CD4-positive, alpha-beta T cell (primary cell): ENCODE data around the gene TNNT2. TPM values are rescaled to one million over a fixed set of nuclear protein-coding genes. Genes with fewer than 3 reads are reported as not detected.

Experiments used
- ATAC-seq: fragments of 200-7000 bp; cut with Tn5 transposase; one replicate; pipeline ENCODE4 v1.10.0; 2022; ENCODE audit warnings: mild to moderate bottlenecking; ENCODE audit not compliant: poor library complexity
- CTCF ChIA-PET: fragments of 350-600 bp; sonication (Branson Sonifier 250); formaldehyde crosslinking; loops from one replicate; lab custom pipeline; 2021; ENCODE audit warnings: antibody characterized with exemption, inconsistent platforms; lab: Charles Lee
- POLR2A ChIA-PET: fragments of 350-600 bp; sonication (Branson Sonifier 250); formaldehyde crosslinking; loops from one replicate; lab custom pipeline; 2021; ENCODE audit warnings: antibody characterized with exemption, inconsistent platforms; lab: Charles Lee
- DNase-seq, 14 experiments: peaks; one replicate each; pipeline ENCODE4 v3.0.0-alpha.2; 2013 to 2020; ENCODE audit warnings: mixed read lengths in 2 of 14
- H3K27ac ChIP-seq, 2 donors: one replicate each; pipeline versions ENCODE4 v1.5.1 to v1.7.0; 2013; ENCODE audit warnings: low read length in 2 of 2, low read depth in 1 of 2, mild to moderate bottlenecking in 1 of 2
- H3K27me3 ChIP-seq, 2 experiments: 1 replicate in 1 of 2; 2 replicates in 1 of 2; pipeline versions ENCODE4 v1.6.1 to v1.7.0; 2013; ENCODE audit warnings: low read length in 2 of 2, control low read depth in 1 of 2, mild to moderate bottlenecking in 1 of 2, moderate library complexity in 1 of 2; ENCODE audit not compliant: insufficient read depth in 2 of 2, control insufficient read depth in 1 of 2
- H3K36me3 ChIP-seq: one replicate; pipeline ENCODE4 v1.6.1; 2013; ENCODE audit warnings: low read length, control low read depth; ENCODE audit not compliant: insufficient read depth
- H3K4me1 ChIP-seq: one replicate; pipeline ENCODE4 v1.6.1; 2013; ENCODE audit warnings: low read length, control low read depth; ENCODE audit not compliant: insufficient read depth
- H3K4me3 ChIP-seq: one replicate; pipeline ENCODE4 v1.5.1; 2013; ENCODE audit warnings: mild to moderate bottlenecking, low read length, moderate library complexity
- H3K9me3 ChIP-seq, 2 experiments: 1 replicate in 1 of 2; 2 replicates in 1 of 2; pipeline versions ENCODE4 v1.6.1 to v1.7.0; 2013; ENCODE audit warnings: low read length in 2 of 2, mild to moderate bottlenecking in 2 of 2, control low read depth in 1 of 2, moderate library complexity in 1 of 2; ENCODE audit not compliant: control insufficient read depth in 1 of 2, insufficient read depth in 1 of 2
- H3K27ac Mint-ChIP-seq: one replicate; pipeline ENCODE4 v1.8.0; 2020; ENCODE audit warnings: mixed read lengths
- H3K27me3 Mint-ChIP-seq: one replicate; pipeline ENCODE4 v1.8.0; 2021; ENCODE audit warnings: mixed read lengths
- H3K36me3 Mint-ChIP-seq: one replicate; pipeline ENCODE4 v1.8.0; 2021; ENCODE audit warnings: low read depth, mixed read lengths
- H3K4me1 Mint-ChIP-seq: one replicate; pipeline ENCODE4 v1.8.0; 2021; ENCODE audit warnings: low read depth, mixed read lengths
- H3K4me3 Mint-ChIP-seq: one replicate; pipeline ENCODE4 v1.8.0; 2020; ENCODE audit warnings: mild to moderate bottlenecking, mixed read lengths
- H3K9me3 Mint-ChIP-seq: one replicate; pipeline ENCODE4 v1.8.0; 2020; ENCODE audit warnings: mixed read lengths
- intact Hi-C, 2 experiments: fragments of 100-400 bp; cut with DNase I in 1 of 2; cut with micrococcal nuclease in 1 of 2; formaldehyde crosslinking; loops; one replicate each; pipeline versions ENCODE4 v1.15.1 to v1.9.0; 2023 to 2025; cut with DNase I, micrococcal nuclease
- total RNA-seq, 174 experiments: library from RNA in 2 of 174; stranded (reverse) in 2 of 174; gene quantifications; one replicate each; pipeline ENCODE4 v1.2.3 and lab custom pipeline; 2021 to 2026
- TF ChIP-seq, protein P1 (sequence below): fragments of 200-600 bp; IDR thresholded peaks from one replicate; pipeline ENCODE4 v1.8.0; 2022; ENCODE audit warnings: antibody characterized with exemption, mild to moderate bottlenecking

TNNT2 gene
- total RNA-seq, 2 experiments from 2014 or later = not detected

DNA sequence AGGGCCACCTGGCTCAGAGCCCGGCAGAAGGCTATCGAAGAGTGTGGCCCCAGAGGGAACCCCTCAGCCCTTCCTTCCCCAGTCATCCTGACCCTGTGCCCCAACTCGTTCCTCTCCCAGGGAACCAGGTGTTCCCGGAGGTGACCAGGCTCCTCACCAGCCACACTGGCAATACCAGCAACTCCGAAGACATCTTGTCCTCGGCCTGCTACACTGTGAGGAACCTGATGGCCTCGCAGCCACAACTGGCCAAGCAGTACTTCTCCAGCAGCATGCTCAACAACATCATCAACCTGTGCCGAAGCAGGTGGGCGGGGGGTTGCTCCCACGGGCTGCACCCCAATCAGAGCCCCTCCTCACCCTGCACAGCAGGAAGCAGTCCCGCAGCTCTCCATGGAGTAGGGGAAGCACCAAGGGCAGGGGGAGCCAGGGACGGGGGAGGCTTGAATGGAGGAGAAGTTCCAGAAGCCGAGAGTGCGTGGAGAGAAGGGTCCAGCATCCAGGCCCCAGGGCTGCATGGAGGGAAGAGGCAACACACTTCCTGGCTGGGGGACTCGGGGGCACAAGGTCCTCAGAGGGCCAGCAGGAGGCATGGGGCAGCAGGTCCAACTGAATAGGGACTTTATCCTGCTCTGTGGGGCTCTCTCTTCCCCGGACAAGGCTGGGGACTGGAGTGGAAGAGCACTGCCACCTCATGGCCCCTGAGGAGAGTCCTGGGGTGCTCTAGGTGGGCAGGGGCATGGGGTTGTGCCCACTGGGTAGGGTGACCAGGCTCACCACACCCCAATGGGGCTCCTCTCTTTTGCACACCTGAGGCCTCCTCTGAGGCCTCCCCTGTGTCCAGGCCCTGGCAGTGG is 52.4 kb downstream of the TNNT2 start:
- no peaks in the 10 kb centered on the region for H3K36me3 Mint-ChIP-seq
- no peak overlapping the region for H3K4me3 Mint-ChIP-seq
- H3K27me3 Mint-ChIP-seq = no peaks in the 10 kb centered on the region
- DNase-seq = no peak
- no peaks in the 10 kb centered on the region for H3K36me3 ChIP-seq
- intact Hi-C loops = no loop called here
- TF ChIP-seq, protein P1, sequence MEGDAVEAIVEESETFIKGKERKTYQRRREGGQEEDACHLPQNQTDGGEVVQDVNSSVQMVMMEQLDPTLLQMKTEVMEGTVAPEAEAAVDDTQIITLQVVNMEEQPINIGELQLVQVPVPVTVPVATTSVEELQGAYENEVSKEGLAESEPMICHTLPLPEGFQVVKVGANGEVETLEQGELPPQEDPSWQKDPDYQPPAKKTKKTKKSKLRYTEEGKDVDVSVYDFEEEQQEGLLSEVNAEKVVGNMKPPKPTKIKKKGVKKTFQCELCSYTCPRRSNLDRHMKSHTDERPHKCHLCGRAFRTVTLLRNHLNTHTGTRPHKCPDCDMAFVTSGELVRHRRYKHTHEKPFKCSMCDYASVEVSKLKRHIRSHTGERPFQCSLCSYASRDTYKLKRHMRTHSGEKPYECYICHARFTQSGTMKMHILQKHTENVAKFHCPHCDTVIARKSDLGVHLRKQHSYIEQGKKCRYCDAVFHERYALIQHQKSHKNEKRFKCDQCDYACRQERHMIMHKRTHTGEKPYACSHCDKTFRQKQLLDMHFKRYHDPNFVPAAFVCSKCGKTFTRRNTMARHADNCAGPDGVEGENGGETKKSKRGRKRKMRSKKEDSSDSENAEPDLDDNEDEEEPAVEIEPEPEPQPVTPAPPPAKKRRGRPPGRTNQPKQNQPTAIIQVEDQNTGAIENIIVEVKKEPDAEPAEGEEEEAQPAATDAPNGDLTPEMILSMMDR = no peak
- H3K27me3 ChIP-seq = no peaks in the 10 kb centered on the region
- ChIA-PET CTCF (no interaction called here), POLR2A (no interaction called here)
- no peak overlapping the region for H3K27ac Mint-ChIP-seq
- no peak overlapping the region for H3K4me3 ChIP-seq
- no peaks in the 10 kb centered on the region for H3K4me1 ChIP-seq
- ATAC-seq = no peak
- H3K4me1 Mint-ChIP-seq = no peaks in the 10 kb centered on the region
- H3K9me3 ChIP-seq = peaks cover 0 to 4% of the 10 kb centered on the region in 2 experiments
- no peak overlapping the region for H3K27ac ChIP-seq
- no peaks in the 10 kb centered on the region for H3K9me3 Mint-ChIP-seq

DNA sequence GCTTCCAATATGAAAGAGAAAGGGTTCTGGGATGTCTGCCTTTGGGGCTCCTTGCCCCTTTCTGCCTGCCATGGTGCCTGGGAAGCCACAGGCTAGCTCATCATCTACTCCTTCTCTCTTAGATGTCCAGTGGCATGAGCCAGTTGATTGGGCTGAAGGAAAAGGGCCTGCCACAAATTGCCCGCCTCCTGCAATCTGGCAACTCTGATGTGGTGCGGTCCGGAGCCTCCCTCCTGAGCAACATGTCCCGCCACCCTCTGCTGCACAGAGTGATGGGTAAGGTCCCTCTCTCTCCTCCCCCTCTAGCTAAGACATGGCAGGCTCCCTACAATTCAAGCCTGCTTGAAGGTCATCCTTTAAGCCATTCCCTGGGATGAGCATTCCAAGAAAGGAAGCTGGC is 53.2 kb downstream of the TNNT2 start:
- no peaks in the 10 kb centered on the region for H3K4me1 Mint-ChIP-seq
- no peak overlapping the region for H3K4me3 ChIP-seq
- H3K27ac Mint-ChIP-seq = no peak overlapping the region
- H3K27ac ChIP-seq = no peak overlapping the region
- intact Hi-C loops = no loop called here
- no peaks in the 10 kb centered on the region for H3K27me3 ChIP-seq
- no peaks in the 10 kb centered on the region for H3K36me3 ChIP-seq
- TF ChIP-seq, protein P1 = no peak
- DNase-seq (no peak), ATAC-seq (no peak)
- peaks cover 0 to 4% of the 10 kb centered on the region in 2 experiments for H3K9me3 ChIP-seq
- H3K27me3 Mint-ChIP-seq = no peaks in the 10 kb centered on the region
- no peaks in the 10 kb centered on the region for H3K4me1 ChIP-seq
- ChIA-PET CTCF (no interaction called here), POLR2A (no interaction called here)
- H3K9me3 Mint-ChIP-seq = no peaks in the 10 kb centered on the region
- no peaks in the 10 kb centered on the region for H3K36me3 Mint-ChIP-seq
- H3K4me3 Mint-ChIP-seq = no peak overlapping the region

DNA sequence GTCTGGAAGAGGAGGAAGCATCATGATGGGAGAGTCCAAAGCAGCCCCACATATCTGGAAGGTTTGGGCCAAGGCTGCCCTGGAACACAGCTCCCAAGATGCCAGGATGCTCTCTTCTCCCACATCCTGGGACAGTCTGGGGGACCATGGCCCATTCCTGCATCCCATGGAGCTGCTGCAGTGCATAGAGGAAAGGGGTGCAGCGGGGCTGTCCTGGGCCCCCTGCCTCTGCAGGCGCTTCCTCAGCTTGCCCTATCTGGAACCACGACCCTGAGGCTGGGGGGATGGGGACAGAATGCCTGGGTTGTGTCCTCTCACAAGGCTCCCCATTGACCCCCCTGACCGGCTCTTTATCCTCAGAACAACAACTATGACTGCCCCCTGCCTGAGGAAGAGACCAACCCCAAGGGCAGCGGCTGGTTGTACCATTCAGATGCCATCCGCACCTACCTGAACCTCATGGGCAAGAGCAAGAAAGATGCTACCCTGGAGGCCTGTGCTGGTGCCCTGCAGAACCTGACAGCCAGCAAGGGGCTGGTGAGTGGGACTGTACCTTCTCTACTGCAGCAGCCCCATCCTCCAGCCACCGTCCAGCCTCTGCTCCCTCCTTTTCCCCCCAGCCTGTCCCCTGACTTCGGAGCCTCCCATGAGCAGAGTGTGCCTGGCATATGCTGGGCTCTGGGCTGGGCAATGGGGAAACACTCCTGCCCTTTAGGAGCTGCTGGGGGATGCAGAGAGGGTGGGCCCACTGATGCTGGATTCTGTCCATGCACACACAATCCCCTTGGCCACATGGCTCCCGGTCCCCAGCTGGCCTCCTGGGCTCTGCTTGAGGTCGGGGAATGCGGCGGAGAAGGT is 54.6 kb downstream of the TNNT2 start:
- H3K27me3 ChIP-seq = no peaks in the 10 kb centered on the region
- H3K9me3 Mint-ChIP-seq = no peaks in the 10 kb centered on the region
- no peak overlapping the region for H3K27ac Mint-ChIP-seq
- H3K27me3 Mint-ChIP-seq = no peaks in the 10 kb centered on the region
- no peaks in the 10 kb centered on the region for H3K36me3 ChIP-seq
- DNase-seq (no peak), ATAC-seq (no peak)
- H3K4me3 ChIP-seq = no peak overlapping the region
- H3K27ac ChIP-seq = no peak overlapping the region
- peaks cover 0 to 4% of the 10 kb centered on the region in 2 experiments for H3K9me3 ChIP-seq
- intact Hi-C loops = no loop called here
- H3K36me3 Mint-ChIP-seq = no peaks in the 10 kb centered on the region
- no peaks in the 10 kb centered on the region for H3K4me1 ChIP-seq
- no peaks in the 10 kb centered on the region for H3K4me1 Mint-ChIP-seq
- TF ChIP-seq, protein P1 = no peak
- POLR2A ChIA-PET = no interaction called here
- CTCF ChIA-PET = no interaction called here
- no peak overlapping the region for H3K4me3 Mint-ChIP-seq
